ENCODE data around the gene HSPB1. TPM values are rescaled to one million over a fixed set of nuclear protein-coding genes. Genes with fewer than 3 reads are reported as not detected.

HSPB1 gene
- total and polyA plus RNA-seq, 4 donors: 25.5 to 186 (median 104) TPM

- H3K27ac ChIP-seq (ENCODE audit: low read depth in 1 of 2, low read length in 2 of 2): no peak overlapping the region
- 75% methylated on average over 5 of the region's 5 CpGs for WGBS
Measured at GRCh38 chr7:76347710-76348109, 45.2 kb downstream of the HSPB1 start.

GRCh38 chr7:76349313-76349885, 46.9 kb downstream of the HSPB1 start:
- H3K36me3 ChIP-seq (ENCODE audit: control insufficient read depth in 4 of 4, insufficient read depth in 3 of 4, low read depth in 1 of 4, low read length in 3 of 4): peaks cover 7 to 19% (median 14%) of the 10 kb centered on the region in 4 donors
- H3K27ac ChIP-seq (ENCODE audit: low read depth in 1 of 2, low read length in 2 of 2): no peak overlapping the region
- DNase-seq (ENCODE audit: low spot score): no peak
- WGBS: 77% methylated on average over 8 of the region's 8 CpGs
- H3K27me3 ChIP-seq (ENCODE audit: control insufficient read depth in 4 of 4, insufficient read depth in 4 of 4, low read length in 3 of 4): no peaks in the 10 kb centered on the region
- no peak for TF ChIP-seq HNF4A (conservative IDR thresholded peaks at IDR 0.05)
- no peak for TF ChIP-seq RAD21 (IDR thresholded peaks at IDR 0.05)
- no peak for TF ChIP-seq JUND (IDR thresholded peaks at IDR 0.05)
- TF ChIP-seq REST (IDR thresholded peaks at IDR 0.05): no peak
- no peak overlapping the region for H3K9ac ChIP-seq (ENCODE audit: low read depth in 1 of 2, low read length in 2 of 2)
- no peaks in the 10 kb centered on the region for H3K9me3 ChIP-seq (ENCODE audit: control insufficient read depth in 4 of 4, low read length in 3 of 4)
- H3K4me3 ChIP-seq (ENCODE audit: low read depth in 1 of 3, low read length in 3 of 3): no peak overlapping the region
- peaks cover 6 to 39% (median 20%) of the 10 kb centered on the region in 4 donors for H3K4me1 ChIP-seq (ENCODE audit: control insufficient read depth in 4 of 4, insufficient read depth in 4 of 4, low read length in 3 of 4)

More at GRCh38 chr7:76347710-76348109, 45.2 kb downstream of the HSPB1 start:
- peaks cover 7 to 22% (median 14%) of the 10 kb centered on the region in 4 donors for H3K36me3 ChIP-seq (ENCODE audit: control insufficient read depth in 4 of 4, insufficient read depth in 3 of 4, low read depth in 1 of 4, low read length in 3 of 4)
- no peak overlapping the region for H3K4me3 ChIP-seq (ENCODE audit: low read depth in 1 of 3, low read length in 3 of 3)
- no peak for TF ChIP-seq HNF4A (conservative IDR thresholded peaks at IDR 0.05)
- H3K27me3 ChIP-seq (ENCODE audit: control insufficient read depth in 4 of 4, insufficient read depth in 4 of 4, low read length in 3 of 4): no peaks in the 10 kb centered on the region
- peaks cover 6 to 50% (median 30%) of the 10 kb centered on the region in 4 donors for H3K4me1 ChIP-seq (ENCODE audit: control insufficient read depth in 4 of 4, insufficient read depth in 4 of 4, low read length in 3 of 4)
- no peak overlapping the region for H3K9ac ChIP-seq (ENCODE audit: low read depth in 1 of 2, low read length in 2 of 2)
- DNase-seq (ENCODE audit: low spot score): no peak
- no peaks in the 10 kb centered on the region for H3K9me3 ChIP-seq (ENCODE audit: control insufficient read depth in 4 of 4, low read length in 3 of 4)

GRCh38 chr7:76351372-76351771, 48.9 kb downstream of the HSPB1 start:
- 84% methylated on average over 7 of the region's 7 CpGs for WGBS
- peaks cover 3 to 10% (median 8%) of the 10 kb centered on the region in 4 donors for H3K36me3 ChIP-seq (ENCODE audit: control insufficient read depth in 4 of 4, insufficient read depth in 3 of 4, low read depth in 1 of 4, low read length in 3 of 4)
- H3K4me3 ChIP-seq (ENCODE audit: low read depth in 1 of 3, low read length in 3 of 3): no peak overlapping the region
- peaks cover 6 to 31% (median 17%) of the 10 kb centered on the region in 4 donors for H3K4me1 ChIP-seq (ENCODE audit: control insufficient read depth in 4 of 4, insufficient read depth in 4 of 4, low read length in 3 of 4)
- H3K27ac ChIP-seq (ENCODE audit: low read depth in 1 of 2, low read length in 2 of 2): no peak overlapping the region
- no peaks in the 10 kb centered on the region for H3K9me3 ChIP-seq (ENCODE audit: control insufficient read depth in 4 of 4, low read length in 3 of 4)
- no peak for DNase-seq (ENCODE audit: low spot score)
- H3K27me3 ChIP-seq (ENCODE audit: control insufficient read depth in 4 of 4, insufficient read depth in 4 of 4, low read length in 3 of 4): no peaks in the 10 kb centered on the region
- TF ChIP-seq RXRA (IDR thresholded peaks at IDR 0.05) (no peak), FOXA1 (IDR thresholded peaks at IDR 0.05) (no peak), GABPA (IDR thresholded peaks at IDR 0.05 in 1 of 2, conservative IDR thresholded peaks at IDR 0.05 in 1 of 2) (no peak), NR2F2 (IDR thresholded peaks at IDR 0.05) (no peak), TAF1 (conservative IDR thresholded peaks at IDR 0.05) (no peak), SP1 (IDR thresholded peaks at IDR 0.05) (no peak), FOXA2 (IDR thresholded peaks at IDR 0.05) (no peak), RAD21 (IDR thresholded peaks at IDR 0.05) (no peak)
- H3K9ac ChIP-seq (ENCODE audit: low read depth in 1 of 2, low read length in 2 of 2): no peak overlapping the region
